ENCODE results near the gene CPXCR1.

- TF ChIP-seq CTCF (IDR thresholded peaks at IDR 0.05) (no peak), EZH2 (IDR thresholded peaks at IDR 0.05; ENCODE audit: borderline replicate concordance, insufficient read depth, low read depth, low read length, poor library complexity, severe bottlenecking) (no peak)
Measured at GRCh38 chrX:88746925-88747324, at the start of gene CPXCR1.

All from B cell (primary cell).